ENCODE data around the gene SLFN12L. TPM values are rescaled to one million over a fixed set of nuclear protein-coding genes. Genes with fewer than 3 reads are reported as not detected.
"Not testable (repeated sequence)": the region's sequence is repeated elsewhere in the genome, so short reads cannot be mapped to it uniquely, and the experiment has no call there.

Gene SLFN12L
- total and polyA plus RNA-seq, 4 donors = 0.11 to 0.30 (median 0.22) TPM; not detected in 1

DNA sequence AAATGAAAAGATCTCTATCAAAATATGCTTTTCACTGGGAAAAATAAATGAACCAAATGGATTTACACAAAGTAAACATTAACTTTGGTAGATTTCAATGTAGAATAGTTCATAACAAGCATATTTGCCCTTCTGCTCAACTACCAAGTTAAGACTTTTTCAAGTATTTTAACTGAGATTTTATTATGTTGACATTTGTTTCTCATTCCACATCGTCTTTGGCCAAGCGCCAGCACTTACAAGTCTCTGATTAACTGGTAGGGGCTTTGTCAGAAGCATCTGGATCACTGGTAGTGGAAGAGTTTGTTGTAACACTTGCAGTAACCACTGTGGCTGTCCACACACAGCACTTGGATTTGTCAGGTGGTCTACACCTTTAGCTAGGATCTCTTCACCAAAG is 22.9 kb downstream of the SLFN12L start:
- Histone ChIP-seq H3K4me3 (ENCODE audit: low read depth, low read length) (no peak overlapping the region), H3K27ac (ENCODE audit: low read depth, low read length) (no peak overlapping the region), H3K27me3 (ENCODE audit: control insufficient read depth, insufficient read depth, low read length) (peaks cover 18% of the 10 kb centered on the region), H3K9me3 (ENCODE audit: control insufficient read depth, insufficient read depth, low read length) (no peaks in the 10 kb centered on the region), H3K4me1 (ENCODE audit: control insufficient read depth, insufficient read depth, low read length) (no peaks in the 10 kb centered on the region), H3K36me3 (ENCODE audit: control insufficient read depth, insufficient read depth, low read length) (no peaks in the 10 kb centered on the region)
- DNase-seq (ENCODE audit: low read depth in 4 of 6, low spot score in 6 of 6) = no peak
- no CpG with 5 or more reads among the region's 2 CpGs for WGBS (ENCODE audit: insufficient coverage)

GRCh38 chr17:35510052-35510451 is 27.4 kb downstream of the SLFN12L start:
- H3K36me3 ChIP-seq (ENCODE audit: control insufficient read depth, insufficient read depth, low read length) = no peaks in the 10 kb centered on the region
- no peak overlapping the region for H3K27ac ChIP-seq (ENCODE audit: low read depth, low read length)
- 50% methylated on average over 1 of the region's 2 CpGs for WGBS (ENCODE audit: insufficient coverage)
- H3K4me1 ChIP-seq (ENCODE audit: control insufficient read depth, insufficient read depth, low read length) = no peaks in the 10 kb centered on the region
- DNase-seq (ENCODE audit: low read depth in 4 of 6, low spot score in 6 of 6) = no peak
- H3K4me3 ChIP-seq (ENCODE audit: low read depth, low read length) = no peak overlapping the region
- H3K9me3 ChIP-seq (ENCODE audit: control insufficient read depth, insufficient read depth, low read length) = no peaks in the 10 kb centered on the region
- H3K27me3 ChIP-seq (ENCODE audit: control insufficient read depth, insufficient read depth, low read length) = peaks cover 15% of the 10 kb centered on the region

DNA sequence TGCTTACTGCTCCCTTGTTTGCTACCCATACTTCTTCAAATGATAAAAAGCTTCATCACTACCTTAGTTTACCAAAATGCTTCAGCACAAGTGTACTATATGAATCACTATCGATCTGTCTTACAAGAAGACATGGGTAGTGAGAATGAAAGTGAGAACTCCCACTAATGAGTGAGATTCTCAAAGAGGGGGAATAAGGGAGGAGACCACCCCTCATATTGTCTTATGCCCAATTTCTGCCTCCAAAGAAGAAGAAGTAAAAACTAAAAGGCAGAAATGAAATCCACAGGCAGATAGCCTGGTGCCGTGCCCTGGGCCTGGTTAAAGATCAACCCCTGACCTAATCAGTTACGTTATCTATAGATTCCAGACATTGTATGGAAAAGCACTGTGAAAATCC is 29.8 kb downstream of the SLFN12L start:
- not testable (repeated sequence) for H3K27me3 ChIP-seq (ENCODE audit: control insufficient read depth, insufficient read depth, low read length); H3K9me3 ChIP-seq (ENCODE audit: control insufficient read depth, insufficient read depth, low read length); H3K36me3 ChIP-seq (ENCODE audit: control insufficient read depth, insufficient read depth, low read length); H3K27ac ChIP-seq (ENCODE audit: low read depth, low read length); H3K4me3 ChIP-seq (ENCODE audit: low read depth, low read length); H3K4me1 ChIP-seq (ENCODE audit: control insufficient read depth, insufficient read depth, low read length); DNase-seq (ENCODE audit: low read depth in 4 of 6, low spot score in 6 of 6)
- 67% methylated on average over 2 of the region's 3 CpGs for WGBS (ENCODE audit: insufficient coverage)

- H3K27ac ChIP-seq (ENCODE audit: low read depth, low read length) = no peak overlapping the region
- no peak overlapping the region for H3K4me3 ChIP-seq (ENCODE audit: low read depth, low read length)
- peaks cover 74% of the 10 kb centered on the region for H3K27me3 ChIP-seq (ENCODE audit: control insufficient read depth, insufficient read depth, low read length)
- no peaks in the 10 kb centered on the region for H3K36me3 ChIP-seq (ENCODE audit: control insufficient read depth, insufficient read depth, low read length)
- peaks cover 2% of the 10 kb centered on the region for H3K9me3 ChIP-seq (ENCODE audit: control insufficient read depth, insufficient read depth, low read length)
- no peak for DNase-seq (ENCODE audit: low read depth in 4 of 6, low spot score in 6 of 6)
- peaks cover 10% of the 10 kb centered on the region for H3K4me1 ChIP-seq (ENCODE audit: control insufficient read depth, insufficient read depth, low read length)
- WGBS (ENCODE audit: insufficient coverage) = 0% methylated on average over 1 of the region's 2 CpGs
Measured at GRCh38 chr17:35499548-35499947, 37.9 kb downstream of the SLFN12L start.

DNA sequence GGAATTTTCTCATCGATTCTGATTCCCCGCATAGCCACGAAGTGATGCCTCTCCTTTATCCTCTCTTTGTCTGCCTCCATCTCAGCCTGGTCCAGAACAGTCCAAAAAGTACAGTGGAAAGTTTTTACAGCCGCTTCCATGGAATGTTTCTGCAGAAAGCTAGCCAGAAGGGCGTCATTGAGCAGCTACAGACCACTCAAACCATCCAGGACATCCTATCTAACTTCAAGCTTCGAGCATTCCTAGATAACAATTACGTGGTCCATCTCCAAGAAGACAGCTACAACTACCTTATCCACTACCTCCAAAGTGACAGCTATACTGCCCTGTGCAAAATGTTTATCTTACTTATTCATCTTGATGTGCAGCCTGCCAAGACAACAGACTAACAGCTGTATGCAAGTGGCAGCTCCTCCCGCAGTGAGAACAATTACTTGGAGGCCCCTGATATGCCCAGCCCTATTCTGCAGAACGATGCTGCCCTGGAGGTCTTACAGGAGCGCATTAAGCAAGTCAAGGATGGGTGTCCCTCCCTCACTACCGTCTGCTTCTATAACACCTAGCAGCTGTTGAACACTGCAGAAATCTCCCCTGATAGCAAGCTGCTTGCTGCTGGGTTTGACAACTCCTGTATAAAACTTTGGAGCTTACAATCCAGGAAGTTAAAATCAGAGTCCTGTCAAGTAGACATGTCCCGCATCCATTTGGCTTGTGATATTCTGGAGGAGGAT is 38.9 kb downstream of the SLFN12L start:
- Histone ChIP-seq H3K27ac (ENCODE audit: low read depth, low read length) (no peak overlapping the region), H3K4me3 (ENCODE audit: low read depth, low read length) (no peak overlapping the region), H3K9me3 (ENCODE audit: control insufficient read depth, insufficient read depth, low read length) (peaks cover 2% of the 10 kb centered on the region), H3K36me3 (ENCODE audit: control insufficient read depth, insufficient read depth, low read length) (no peaks in the 10 kb centered on the region), H3K4me1 (ENCODE audit: control insufficient read depth, insufficient read depth, low read length) (peaks cover 10% of the 10 kb centered on the region), H3K27me3 (ENCODE audit: control insufficient read depth, insufficient read depth, low read length) (peaks cover 82% of the 10 kb centered on the region)
- no peak for DNase-seq (ENCODE audit: low read depth in 4 of 6, low spot score in 6 of 6)
- 13% methylated on average over 11 of the region's 12 CpGs for WGBS (ENCODE audit: insufficient coverage)

DNA sequence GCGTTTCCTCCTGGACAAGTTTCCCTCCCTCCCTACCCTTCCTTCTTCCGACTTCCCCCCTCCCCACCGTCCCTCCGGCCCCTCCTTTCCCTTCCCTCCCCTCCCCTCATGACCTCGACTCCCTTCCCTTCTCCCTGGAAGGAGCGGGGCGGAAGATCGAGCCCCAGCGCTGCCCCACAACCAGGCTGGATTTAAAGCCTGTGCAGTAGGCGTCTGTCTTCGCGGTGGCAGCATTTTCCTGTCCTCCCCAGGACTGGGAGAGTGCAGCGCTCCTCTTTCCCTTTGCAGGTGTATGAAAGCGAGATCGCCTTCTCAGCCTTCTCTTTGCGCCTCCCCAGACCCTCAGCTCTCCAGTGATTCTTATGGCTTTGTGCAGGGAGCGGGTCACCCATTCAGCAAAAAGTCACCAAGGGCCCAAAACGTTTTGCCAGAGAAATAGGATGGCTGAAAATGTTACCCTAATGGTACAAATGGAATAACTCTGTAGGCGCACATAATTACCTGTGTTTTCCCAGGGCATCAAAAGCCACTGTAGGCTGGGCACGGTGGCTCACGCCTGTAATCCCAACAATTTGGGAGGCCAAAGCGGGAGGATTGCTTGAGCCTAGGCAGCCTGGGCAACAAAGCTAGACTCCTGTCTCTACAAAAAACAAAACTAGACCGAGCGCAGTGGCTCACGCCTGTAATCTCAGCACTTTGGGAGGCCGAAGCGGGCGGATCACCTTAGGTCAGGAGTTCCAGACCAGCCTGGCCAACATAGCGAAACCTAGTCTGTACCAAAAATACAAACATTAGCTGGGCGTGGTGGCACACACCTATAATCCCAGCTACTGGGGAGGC is 40.8 kb downstream of the SLFN12L start:
- Histone ChIP-seq H3K27ac (ENCODE audit: low read depth, low read length) (no peak overlapping the region), H3K36me3 (ENCODE audit: control insufficient read depth, insufficient read depth, low read length) (no peaks in the 10 kb centered on the region), H3K27me3 (ENCODE audit: control insufficient read depth, insufficient read depth, low read length) (peaks cover 95% of the 10 kb centered on the region), H3K4me3 (ENCODE audit: low read depth, low read length) (no peak overlapping the region), H3K9me3 (ENCODE audit: control insufficient read depth, insufficient read depth, low read length) (peaks cover 2% of the 10 kb centered on the region), H3K4me1 (ENCODE audit: control insufficient read depth, insufficient read depth, low read length) (peaks cover 10% of the 10 kb centered on the region)
- 4% methylated on average over 27 of the region's 30 CpGs for WGBS (ENCODE audit: insufficient coverage)
- DNase-seq (ENCODE audit: low read depth in 4 of 6, low spot score in 6 of 6) = no peak

- peaks cover 13% of the 10 kb centered on the region for H3K4me1 ChIP-seq (ENCODE audit: control insufficient read depth, insufficient read depth, low read length)
Measured at GRCh38 chr17:35493040-35493439, 44.4 kb downstream of the SLFN12L start.

DNA sequence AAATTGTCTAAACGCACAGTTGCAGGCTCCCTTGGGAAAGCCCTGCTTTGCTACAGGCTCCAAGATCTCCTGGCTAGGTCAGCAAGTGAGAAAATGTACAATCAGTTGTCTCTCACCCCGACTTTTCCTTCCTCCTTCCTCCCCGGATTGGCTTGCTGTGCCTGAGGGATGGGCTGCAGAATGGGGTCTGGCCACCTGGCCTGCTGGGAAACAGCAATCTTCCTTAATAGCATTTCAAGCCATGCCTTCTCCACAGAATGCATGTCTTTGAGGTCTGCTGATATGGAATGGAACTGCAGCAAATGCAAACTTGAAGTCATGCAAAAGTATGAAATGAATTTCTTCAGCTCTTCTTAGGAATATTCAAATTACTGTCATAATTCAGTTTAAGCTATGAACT is 46.1 kb downstream of the SLFN12L start:
- no peaks in the 10 kb centered on the region for H3K36me3 ChIP-seq (ENCODE audit: control insufficient read depth, insufficient read depth, low read length)
- DNase-seq (ENCODE audit: low read depth in 4 of 6, low spot score in 6 of 6) = no peak
- H3K4me3 ChIP-seq (ENCODE audit: low read depth, low read length) = no peak overlapping the region
- H3K27me3 ChIP-seq (ENCODE audit: control insufficient read depth, insufficient read depth, low read length) = peaks cover 95% of the 10 kb centered on the region
- WGBS (ENCODE audit: insufficient coverage) = 50% methylated on average over 1 of the region's 3 CpGs
- H3K9me3 ChIP-seq (ENCODE audit: control insufficient read depth, insufficient read depth, low read length) = no peaks in the 10 kb centered on the region
- peaks cover 23% of the 10 kb centered on the region for H3K4me1 ChIP-seq (ENCODE audit: control insufficient read depth, insufficient read depth, low read length)
- no peak overlapping the region for H3K27ac ChIP-seq (ENCODE audit: low read depth, low read length)

More at GRCh38 chr17:35493040-35493439, 44.4 kb downstream of the SLFN12L start:
- H3K9me3 ChIP-seq (ENCODE audit: control insufficient read depth, insufficient read depth, low read length) = no peaks in the 10 kb centered on the region
- H3K27ac ChIP-seq (ENCODE audit: low read depth, low read length) = no peak overlapping the region
- no CpG with 5 or more reads among the region's 2 CpGs for WGBS (ENCODE audit: insufficient coverage)
- H3K4me3 ChIP-seq (ENCODE audit: low read depth, low read length) = no peak overlapping the region
- no peak for DNase-seq (ENCODE audit: low read depth in 4 of 6, low spot score in 6 of 6)
- H3K27me3 ChIP-seq (ENCODE audit: control insufficient read depth, insufficient read depth, low read length) = peaks cover 95% of the 10 kb centered on the region
- no peaks in the 10 kb centered on the region for H3K36me3 ChIP-seq (ENCODE audit: control insufficient read depth, insufficient read depth, low read length)

DNA sequence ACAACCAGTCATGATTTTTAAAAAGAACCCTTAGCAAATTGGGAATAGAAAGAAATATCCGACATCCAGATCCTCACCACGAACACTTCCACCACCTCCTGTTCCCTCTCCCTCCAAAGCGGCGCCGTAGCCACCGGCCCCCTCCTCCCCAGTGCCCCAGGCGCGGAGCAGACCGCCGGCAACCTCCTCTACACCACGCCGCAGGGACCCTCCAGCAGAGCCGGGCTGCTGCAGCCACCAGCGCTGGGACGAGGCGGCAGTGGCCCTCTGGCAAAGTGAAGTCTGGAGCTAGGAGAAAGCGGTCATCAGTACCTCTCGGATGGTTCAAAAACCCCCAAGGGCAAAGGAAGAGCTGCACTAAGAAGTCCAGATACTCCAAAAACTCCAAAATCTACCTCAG is 47.5 kb downstream of the SLFN12L start:
- Histone ChIP-seq H3K36me3 (ENCODE audit: control insufficient read depth, insufficient read depth, low read length) (no peaks in the 10 kb centered on the region), H3K27me3 (ENCODE audit: control insufficient read depth, insufficient read depth, low read length) (peaks cover 93% of the 10 kb centered on the region), H3K4me3 (ENCODE audit: low read depth, low read length) (no peak overlapping the region), H3K27ac (ENCODE audit: low read depth, low read length) (no peak overlapping the region), H3K4me1 (ENCODE audit: control insufficient read depth, insufficient read depth, low read length) (peaks cover 18% of the 10 kb centered on the region), H3K9me3 (ENCODE audit: control insufficient read depth, insufficient read depth, low read length) (no peaks in the 10 kb centered on the region)
- WGBS (ENCODE audit: insufficient coverage) = 0% methylated on average over 16 of the region's 18 CpGs
- DNase-seq (ENCODE audit: low read depth in 4 of 6, low spot score in 6 of 6) = no peak
